GM12875 (cell line): ENCODE results near the gene RPS21.

ENCODE experiments used
- H3K4me3 ChIP-seq: one replicate; pipeline ENCODE4 v1.5.1; 2011; ENCODE audit warnings: low read depth, low read length, control low read depth
- CTCF ChIP-seq: IDR thresholded peaks from 2 replicates; pipeline ENCODE4 v1.5.1; 2011; ENCODE audit warnings: low read depth, mild to moderate bottlenecking, control low read depth, inconsistent platforms, low read length, moderate library complexity, borderline replicate concordance; ENCODE audit not compliant: insufficient read depth

The RPS21 gene

GRCh38 chr20:62357681-62358080 lies 29.2 kb upstream of the RPS21 start:
- no peak overlapping the region for H3K4me3 ChIP-seq
- TF ChIP-seq CTCF: no peak

GRCh38 chr20:62358171-62359042 lies 28.5 kb upstream of the RPS21 start:
- TF ChIP-seq CTCF: no peak
- no peak overlapping the region for H3K4me3 ChIP-seq

- no peak for TF ChIP-seq CTCF
- no peak overlapping the region for H3K4me3 ChIP-seq
Observed at GRCh38 chr20:62359043-62359490, 27.8 kb upstream of the RPS21 start.

- H3K4me3 ChIP-seq: no peak overlapping the region
- no peak for TF ChIP-seq CTCF
Observed at GRCh38 chr20:62359491-62360121, 27.3 kb upstream of the RPS21 start.

- no peak for TF ChIP-seq CTCF
- no peak overlapping the region for H3K4me3 ChIP-seq
Observed at GRCh38 chr20:62360854-62361798, 25.8 kb upstream of the RPS21 start.

GRCh38 chr20:62361799-62362589 lies 24.9 kb upstream of the RPS21 start:
- no peak for TF ChIP-seq CTCF
- H3K4me3 ChIP-seq: no peak overlapping the region
